ENCODE measurements around the gene LMO3. TPM values are rescaled to one million over a fixed set of nuclear protein-coding genes. Genes with fewer than 3 reads are reported as not detected.
"Not testable (repeated sequence)": the region's sequence is repeated elsewhere in the genome, so short reads cannot be mapped to it uniquely, and the experiment has no call there.

The LMO3 gene
- total and polyA plus RNA-seq, 2 donors: 57.0 to 99.4 TPM

- no peak for DNase-seq (ENCODE audit: extremely low spot score)
- H3K4me3 ChIP-seq (ENCODE audit: low read depth, low read length): no peak overlapping the region
- no peaks in the 10 kb centered on the region for H3K4me1 ChIP-seq (ENCODE audit: insufficient read depth)
- no peaks in the 10 kb centered on the region for H3K36me3 ChIP-seq (ENCODE audit: insufficient read depth)
- H3K27ac ChIP-seq (ENCODE audit: low read depth): no peak overlapping the region
- WGBS: 71% methylated on average over 3 of the region's 3 CpGs
These were observed 52.5 kb downstream of the LMO3 start for GRCh38 chr12:16553457-16553856.

GRCh38 chr12:16552301-16552700, 53.7 kb downstream of the LMO3 start:
- Histone ChIP-seq H3K36me3 (ENCODE audit: insufficient read depth) (no peaks in the 10 kb centered on the region), H3K27ac (ENCODE audit: low read depth) (no peak overlapping the region), H3K4me1 (ENCODE audit: insufficient read depth) (no peaks in the 10 kb centered on the region), H3K4me3 (ENCODE audit: low read depth, low read length) (no peak overlapping the region)
- no peak for DNase-seq (ENCODE audit: extremely low spot score)

GRCh38 chr12:16545836-16546235, 60.1 kb downstream of the LMO3 start:
- Histone ChIP-seq H3K4me1 (ENCODE audit: insufficient read depth) (no peaks in the 10 kb centered on the region), H3K36me3 (ENCODE audit: insufficient read depth) (no peaks in the 10 kb centered on the region), H3K4me3 (ENCODE audit: low read depth, low read length) (no peak overlapping the region), H3K27ac (ENCODE audit: low read depth) (no peak overlapping the region)
- 91% methylated on average over 3 of the region's 3 CpGs for WGBS
- no peak for DNase-seq (ENCODE audit: extremely low spot score)

GRCh38 chr12:16542586-16542985, 63.4 kb downstream of the LMO3 start:
- Histone ChIP-seq H3K27ac (ENCODE audit: low read depth) (no peak overlapping the region), H3K4me1 (ENCODE audit: insufficient read depth) (no peaks in the 10 kb centered on the region), H3K4me3 (ENCODE audit: low read depth, low read length) (no peak overlapping the region), H3K36me3 (ENCODE audit: insufficient read depth) (no peaks in the 10 kb centered on the region)
- WGBS: 53% methylated on average over 2 of the region's 2 CpGs
- DNase-seq (ENCODE audit: extremely low spot score): no peak

- not testable (repeated sequence) for DNase-seq (ENCODE audit: extremely low spot score); H3K27ac ChIP-seq (ENCODE audit: low read depth); H3K4me3 ChIP-seq (ENCODE audit: low read depth, low read length); H3K36me3 ChIP-seq (ENCODE audit: insufficient read depth); H3K4me1 ChIP-seq (ENCODE audit: insufficient read depth)
- 91% methylated on average over 1 of the region's 1 CpG for WGBS
These were observed 68.3 kb downstream of the LMO3 start for GRCh38 chr12:16537652-16538051.

- H3K4me3 ChIP-seq (ENCODE audit: low read depth, low read length): no peak overlapping the region
- no peaks in the 10 kb centered on the region for H3K36me3 ChIP-seq (ENCODE audit: insufficient read depth)
- no peaks in the 10 kb centered on the region for H3K4me1 ChIP-seq (ENCODE audit: insufficient read depth)
- no peak overlapping the region for H3K27ac ChIP-seq (ENCODE audit: low read depth)
- no peak for DNase-seq (ENCODE audit: extremely low spot score)
- WGBS: 72% methylated on average over 3 of the region's 3 CpGs
These were observed 74.3 kb downstream of the LMO3 start for GRCh38 chr12:16531621-16532020.

- H3K4me1 ChIP-seq (ENCODE audit: insufficient read depth): no peaks in the 10 kb centered on the region
- WGBS: 61% methylated on average over 2 of the region's 2 CpGs
These were observed 75.6 kb downstream of the LMO3 start for GRCh38 chr12:16530268-16530850.

GRCh38 chr12:16526693-16527092, 79.3 kb downstream of the LMO3 start:
- WGBS: 39% methylated on average over 2 of the region's 2 CpGs
- no peaks in the 10 kb centered on the region for H3K4me1 ChIP-seq (ENCODE audit: insufficient read depth)
- DNase-seq (ENCODE audit: extremely low spot score): no peak
- H3K36me3 ChIP-seq (ENCODE audit: insufficient read depth): no peaks in the 10 kb centered on the region
- H3K4me3 ChIP-seq (ENCODE audit: low read depth, low read length): no peak overlapping the region
- H3K27ac ChIP-seq (ENCODE audit: low read depth): no peak overlapping the region

More at GRCh38 chr12:16530268-16530850, 75.6 kb downstream of the LMO3 start:
- no peak overlapping the region for H3K27ac ChIP-seq (ENCODE audit: low read depth)
- no peak overlapping the region for H3K4me3 ChIP-seq (ENCODE audit: low read depth, low read length)
- H3K36me3 ChIP-seq (ENCODE audit: insufficient read depth): no peaks in the 10 kb centered on the region
- DNase-seq (ENCODE audit: extremely low spot score): no peak

- no peak overlapping the region for H3K27ac ChIP-seq (ENCODE audit: low read depth)
- H3K4me1 ChIP-seq (ENCODE audit: insufficient read depth): no peaks in the 10 kb centered on the region
- 80% methylated on average over 1 of the region's 1 CpG for whole genome bisulfite sequencing
- no peaks in the 10 kb centered on the region for H3K36me3 ChIP-seq (ENCODE audit: insufficient read depth)
- no peak for DNase-seq (ENCODE audit: extremely low spot score)
- H3K4me3 ChIP-seq (ENCODE audit: low read depth, low read length): no peak overlapping the region
These were observed 81.6 kb downstream of the LMO3 start for GRCh38 chr12:16524378-16524777.

- Histone ChIP-seq H3K4me3 (ENCODE audit: low read depth, low read length) (no peak overlapping the region), H3K36me3 (ENCODE audit: insufficient read depth) (no peaks in the 10 kb centered on the region), H3K27ac (ENCODE audit: low read depth) (no peak overlapping the region), H3K4me1 (ENCODE audit: insufficient read depth) (no peaks in the 10 kb centered on the region)
- DNase-seq (ENCODE audit: extremely low spot score): no peak
These were observed 82.0 kb downstream of the LMO3 start for GRCh38 chr12:16523951-16524331.

- 80% methylated on average over 5 of the region's 5 CpGs for WGBS
- Histone ChIP-seq H3K36me3 (ENCODE audit: insufficient read depth) (no peaks in the 10 kb centered on the region), H3K4me1 (ENCODE audit: insufficient read depth) (no peaks in the 10 kb centered on the region), H3K27ac (ENCODE audit: low read depth) (no peak overlapping the region), H3K4me3 (ENCODE audit: low read depth, low read length) (no peak overlapping the region)
- no peak for DNase-seq (ENCODE audit: extremely low spot score)
These were observed 82.5 kb downstream of the LMO3 start for GRCh38 chr12:16523284-16523950.

GRCh38 chr12:16520328-16520727, 85.6 kb downstream of the LMO3 start:
- no peak overlapping the region for H3K4me3 ChIP-seq (ENCODE audit: low read depth, low read length)
- WGBS: 90% methylated on average over 6 of the region's 6 CpGs
- no peaks in the 10 kb centered on the region for H3K4me1 ChIP-seq (ENCODE audit: insufficient read depth)
- no peak for DNase-seq (ENCODE audit: extremely low spot score)
- no peak overlapping the region for H3K27ac ChIP-seq (ENCODE audit: low read depth)
- no peaks in the 10 kb centered on the region for H3K36me3 ChIP-seq (ENCODE audit: insufficient read depth)

- 96% methylated on average over 3 of the region's 3 CpGs for WGBS
- no peaks in the 10 kb centered on the region for H3K4me1 ChIP-seq (ENCODE audit: insufficient read depth)
- H3K36me3 ChIP-seq (ENCODE audit: insufficient read depth): no peaks in the 10 kb centered on the region
- no peak for DNase-seq (ENCODE audit: extremely low spot score)
- no peak overlapping the region for H3K27ac ChIP-seq (ENCODE audit: low read depth)
- H3K4me3 ChIP-seq (ENCODE audit: low read depth, low read length): no peak overlapping the region
These were observed 90.3 kb downstream of the LMO3 start for GRCh38 chr12:16515666-16516065.

- WGBS: 96% methylated on average over 15 of the region's 15 CpGs
- Histone ChIP-seq H3K4me1 (ENCODE audit: insufficient read depth) (no peaks in the 10 kb centered on the region), H3K36me3 (ENCODE audit: insufficient read depth) (no peaks in the 10 kb centered on the region), H3K27ac (ENCODE audit: low read depth) (no peak overlapping the region), H3K4me3 (ENCODE audit: low read depth, low read length) (no peak overlapping the region)
- DNase-seq (ENCODE audit: extremely low spot score): no peak
These were observed 92.7 kb downstream of the LMO3 start for GRCh38 chr12:16513231-16513630.
